HFFc6 (cell line): ENCODE data around the gene F12. TPM values are rescaled to one million over a fixed set of nuclear protein-coding genes. Genes with fewer than 3 reads are reported as not detected.

Experiments
- DNase-seq: peaks from one replicate; pipeline ENCODE4 v3.0.0-alpha.2; 2018
- H3K27ac Mint-ChIP-seq: 2 replicates; pipeline ENCODE4 v1.8.0; 2020; ENCODE audit warnings: mild to moderate bottlenecking, mixed read lengths
- H3K27me3 Mint-ChIP-seq: 2 replicates; pipeline ENCODE4 v1.8.0; 2021; ENCODE audit warnings: mild to moderate bottlenecking, moderate library complexity, mixed read lengths; ENCODE audit not compliant: insufficient read depth
- H3K36me3 Mint-ChIP-seq: 2 replicates; pipeline ENCODE4 v1.8.0; 2021; ENCODE audit warnings: low read depth, mixed read lengths
- H3K4me1 Mint-ChIP-seq: 2 replicates; pipeline ENCODE4 v1.8.0; 2020; ENCODE audit warnings: low read depth, mixed read lengths
- H3K4me3 Mint-ChIP-seq: 2 replicates; pipeline ENCODE4 v1.8.0; 2020; ENCODE audit warnings: mild to moderate bottlenecking, moderate library complexity, mixed read lengths
- H3K9me3 Mint-ChIP-seq: 2 replicates; pipeline ENCODE4 v1.8.0; 2020; ENCODE audit warnings: mild to moderate bottlenecking, mixed read lengths
- CTCF ChIP-seq: fragments of 200-600 bp; sonication (generic); IDR thresholded peaks from 2 replicates; pipeline ENCODE4 v1.5.0; 2021; ENCODE audit warnings: antibody characterized with exemption, mild to moderate bottlenecking
- total RNA-seq, 6 experiments: library from RNA; stranded (reverse); fragmentation: NEBNext Ultra II Directional; extraction: Animal tissue kit (Norgen Biotek cat#: 25700); gene quantifications; 2 replicates in 1 of 6; 3 replicates in 5 of 6; pipeline ENCODE4 v1.2.3, GENCODE V29; 2021

Gene F12
- total RNA-seq, 6 experiments from 2014 or later: 0.63 to 1.2 (median 0.87) TPM

GRCh38 chr5:177355162-177355867 lies 54.0 kb downstream of the F12 start:
- Mint-ChIP-seq H3K9me3 (no peaks in the 10 kb centered on the region), H3K27ac (no peak overlapping the region), H3K4me3 (no peak overlapping the region), H3K36me3 (no peaks in the 10 kb centered on the region), H3K27me3 (peaks cover 23% of the 10 kb centered on the region), H3K4me1 (peaks cover 11% of the 10 kb centered on the region)
- no peak for DNase-seq
- TF ChIP-seq CTCF: no peak

GRCh38 chr5:177354711-177355110 lies 54.7 kb downstream of the F12 start:
- Mint-ChIP-seq H3K9me3 (no peaks in the 10 kb centered on the region), H3K4me3 (no peak overlapping the region), H3K27ac (no peak overlapping the region), H3K27me3 (peaks cover 17% of the 10 kb centered on the region), H3K4me1 (peaks cover 17% of the 10 kb centered on the region), H3K36me3 (no peaks in the 10 kb centered on the region; the same call in 1 of the 2 replicates)
- TF ChIP-seq CTCF: no peak
- no peak for DNase-seq

GRCh38 chr5:177354256-177354655 lies 55.1 kb downstream of the F12 start:
- DNase-seq: no peak
- Mint-ChIP-seq H3K4me3 (no peak overlapping the region), H3K4me1 (peaks cover 21% of the 10 kb centered on the region), H3K27ac (no peak overlapping the region), H3K36me3 (no peaks in the 10 kb centered on the region; the same call in 1 of the 2 replicates), H3K27me3 (peaks cover 12% of the 10 kb centered on the region), H3K9me3 (no peaks in the 10 kb centered on the region)
- TF ChIP-seq CTCF: no peak

GRCh38 chr5:177353093-177353492 lies 56.3 kb downstream of the F12 start:
- no peaks in the 10 kb centered on the region; the same call in 1 of the 2 replicates for H3K36me3 Mint-ChIP-seq
- no peak overlapping the region for H3K4me3 Mint-ChIP-seq
- H3K4me1 Mint-ChIP-seq: peaks cover 26% of the 10 kb centered on the region
- H3K27ac Mint-ChIP-seq: no peak overlapping the region
- H3K9me3 Mint-ChIP-seq: no peaks in the 10 kb centered on the region
- TF ChIP-seq CTCF: no peak
- no peak for DNase-seq
- peaks cover 9% of the 10 kb centered on the region for H3K27me3 Mint-ChIP-seq

Other genes starting within 250 kb of the F12 start
- gene RAB24, start 105.8 kb downstream of the F12 start, total RNA-seq: 10 to 100 TPM; 23.3 to 31.4 (median 26.4) TPM
- gene PRELID1, start 105.8 kb downstream of the F12 start, total RNA-seq: 100 to 1,000 TPM; 182 to 225 (median 217) TPM
- 10 to 100 TPM in 5 of 6 experiments, 1 to 10 TPM in 1; 7.7 to 17.0 (median 15.3) TPM for gene MXD3, start 97.7 kb downstream of the F12 start, total RNA-seq
- 100 to 1,000 TPM; 153 to 169 (median 164) TPM for gene LMAN2, start 57.9 kb downstream of the F12 start, total RNA-seq
- gene RGS14, start 51.6 kb downstream of the F12 start, total RNA-seq: 1 to 10 TPM; 1.0 to 2.2 (median 1.2) TPM
- not detected for gene SLC34A1, start 25.1 kb downstream of the F12 start, total RNA-seq
- gene PFN3, start 8.9 kb downstream of the F12 start, total RNA-seq: not detected
- gene GRK6, start 17.1 kb upstream of the F12 start, total RNA-seq: 10 to 100 TPM; 25.8 to 30.7 (median 28.0) TPM
- gene PRR7, start 37.2 kb upstream of the F12 start, total RNA-seq: 10 to 100 TPM in 4 of 6 experiments, 1 to 10 TPM in 2; 8.9 to 16.9 (median 10.4) TPM
- 100 to 1,000 TPM; 346 to 394 (median 358) TPM for gene DBN1, start 64.1 kb upstream of the F12 start, total RNA-seq
- 100 to 1,000 TPM; 339 to 353 (median 343) TPM for gene PDLIM7, start 88.0 kb upstream of the F12 start, total RNA-seq
- gene DOK3, start 100.3 kb upstream of the F12 start, total RNA-seq: 1 to 10 TPM; 1.1 to 2.6 (median 1.3) TPM
- gene DDX41, start 107.4 kb upstream of the F12 start, total RNA-seq: 100 to 1,000 TPM in 3 of 6 experiments, 10 to 100 TPM in 3; 83.8 to 105 (median 98.5) TPM
- gene FAM193B, start 145.0 kb upstream of the F12 start, total RNA-seq: 10 to 100 TPM; 16.1 to 25.6 (median 21.6) TPM
- 100 to 1,000 TPM; 350 to 457 (median 354) TPM for gene TMED9, start 182.6 kb upstream of the F12 start, total RNA-seq
- gene B4GALT7, start 190.6 kb upstream of the F12 start, total RNA-seq: 10 to 100 TPM; 39.5 to 54.0 (median 42.9) TPM